ENCODE data around the gene MRPS22. TPM values are rescaled to one million over a fixed set of nuclear protein-coding genes. Genes with fewer than 3 reads are reported as not detected.

Gene MRPS22
- total RNA-seq, 1 donor from 2014 or later: 45.7 TPM

DNA sequence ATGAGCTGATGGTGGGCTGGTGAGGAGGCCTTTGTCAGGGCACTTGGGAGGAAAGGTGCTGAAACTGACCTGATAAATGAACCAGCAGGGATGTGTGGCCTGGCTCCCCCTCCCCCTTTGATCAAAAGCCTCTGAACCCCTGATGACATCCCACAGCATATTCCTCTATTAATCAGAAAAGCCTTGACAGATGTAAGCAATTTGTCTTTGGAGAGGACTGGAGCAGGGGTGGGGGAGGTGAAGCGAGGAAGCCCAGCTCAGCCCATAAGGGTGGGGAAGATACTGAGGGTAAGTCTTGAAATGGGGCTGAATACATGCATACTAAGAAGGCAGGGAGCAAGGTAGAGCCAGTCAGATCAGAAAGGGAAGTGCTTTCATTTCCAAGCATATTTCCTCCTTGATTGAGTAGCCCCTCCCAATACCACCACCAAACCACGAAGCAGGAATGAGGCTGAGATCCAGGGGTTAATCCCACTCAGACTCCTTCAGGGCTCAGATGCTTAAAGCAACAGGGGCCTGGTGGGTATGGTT, 34.7 kb upstream of the MRPS22 start:
- Histone ChIP-seq H3K36me3 (ENCODE audit: control insufficient read depth, insufficient read depth, low read length) (no peaks in the 10 kb centered on the region), H3K27me3 (ENCODE audit: control insufficient read depth, insufficient read depth, low read length) (no peaks in the 10 kb centered on the region), H3K4me3 (ENCODE audit: low read depth, low read length) (no peak overlapping the region)
- TF ChIP-seq, protein P1, sequence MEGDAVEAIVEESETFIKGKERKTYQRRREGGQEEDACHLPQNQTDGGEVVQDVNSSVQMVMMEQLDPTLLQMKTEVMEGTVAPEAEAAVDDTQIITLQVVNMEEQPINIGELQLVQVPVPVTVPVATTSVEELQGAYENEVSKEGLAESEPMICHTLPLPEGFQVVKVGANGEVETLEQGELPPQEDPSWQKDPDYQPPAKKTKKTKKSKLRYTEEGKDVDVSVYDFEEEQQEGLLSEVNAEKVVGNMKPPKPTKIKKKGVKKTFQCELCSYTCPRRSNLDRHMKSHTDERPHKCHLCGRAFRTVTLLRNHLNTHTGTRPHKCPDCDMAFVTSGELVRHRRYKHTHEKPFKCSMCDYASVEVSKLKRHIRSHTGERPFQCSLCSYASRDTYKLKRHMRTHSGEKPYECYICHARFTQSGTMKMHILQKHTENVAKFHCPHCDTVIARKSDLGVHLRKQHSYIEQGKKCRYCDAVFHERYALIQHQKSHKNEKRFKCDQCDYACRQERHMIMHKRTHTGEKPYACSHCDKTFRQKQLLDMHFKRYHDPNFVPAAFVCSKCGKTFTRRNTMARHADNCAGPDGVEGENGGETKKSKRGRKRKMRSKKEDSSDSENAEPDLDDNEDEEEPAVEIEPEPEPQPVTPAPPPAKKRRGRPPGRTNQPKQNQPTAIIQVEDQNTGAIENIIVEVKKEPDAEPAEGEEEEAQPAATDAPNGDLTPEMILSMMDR (IDR thresholded peaks at IDR 0.05; ENCODE audit: insufficient read depth, low read length, poor library complexity, severe bottlenecking): no peak
- no peak for DNase-seq (ENCODE audit: low read depth)

DNA sequence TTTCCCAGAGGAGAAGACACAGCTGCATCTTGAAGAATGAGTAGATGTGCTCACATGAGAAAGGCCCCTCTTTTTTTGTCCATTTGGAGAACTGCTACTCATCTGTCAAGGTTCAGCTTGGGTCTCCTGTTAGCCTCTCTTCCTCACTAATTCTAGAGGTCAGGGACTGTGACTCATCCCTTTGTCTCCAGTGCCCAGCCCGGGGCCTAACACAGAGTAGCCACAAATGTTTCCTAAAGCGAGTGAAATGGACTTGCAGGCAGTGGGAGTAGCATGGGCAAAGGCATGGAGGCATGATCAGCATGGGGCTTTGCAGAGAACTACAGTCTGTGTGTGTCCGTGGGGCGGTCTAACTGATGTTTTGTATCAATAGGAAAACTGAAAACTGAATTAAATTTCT, 33.9 kb upstream of the MRPS22 start:
- TF ChIP-seq, protein P1 (IDR thresholded peaks at IDR 0.05; ENCODE audit: insufficient read depth, low read length, poor library complexity, severe bottlenecking): no peak
- DNase-seq (ENCODE audit: low read depth): no peak
- no peaks in the 10 kb centered on the region for H3K27me3 ChIP-seq (ENCODE audit: control insufficient read depth, insufficient read depth, low read length)
- no peak overlapping the region for H3K4me3 ChIP-seq (ENCODE audit: low read depth, low read length)
- no peaks in the 10 kb centered on the region for H3K36me3 ChIP-seq (ENCODE audit: control insufficient read depth, insufficient read depth, low read length)

DNA sequence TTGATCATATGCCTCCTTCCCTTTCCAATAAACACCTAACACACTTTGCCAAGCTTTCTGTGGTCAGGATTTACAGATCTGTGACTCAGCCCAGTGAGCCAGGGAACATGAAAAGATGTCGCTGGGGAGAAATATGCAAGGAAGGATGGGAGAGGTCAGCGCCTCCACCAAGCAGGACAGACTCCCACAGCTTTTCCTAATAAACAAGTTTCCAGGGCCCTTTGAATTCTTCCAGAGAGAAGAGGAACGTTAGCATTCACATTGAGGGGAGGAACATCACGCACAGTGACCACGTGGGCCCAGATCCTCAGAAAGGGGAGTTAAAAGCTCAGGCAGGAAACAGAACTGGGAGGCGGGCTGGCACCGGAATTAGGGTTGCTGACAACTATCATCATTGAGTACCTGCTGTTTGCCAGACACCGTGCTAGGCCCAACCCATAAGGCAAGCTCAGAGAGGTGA, 33.3 kb upstream of the MRPS22 start:
- DNase-seq (ENCODE audit: low read depth): no peak
- Histone ChIP-seq H3K27me3 (ENCODE audit: control insufficient read depth, insufficient read depth, low read length) (no peaks in the 10 kb centered on the region), H3K36me3 (ENCODE audit: control insufficient read depth, insufficient read depth, low read length) (no peaks in the 10 kb centered on the region), H3K4me3 (ENCODE audit: low read depth, low read length) (no peak overlapping the region)
- TF ChIP-seq, protein P1 (IDR thresholded peaks at IDR 0.05; ENCODE audit: insufficient read depth, low read length, poor library complexity, severe bottlenecking): no peak

DNA sequence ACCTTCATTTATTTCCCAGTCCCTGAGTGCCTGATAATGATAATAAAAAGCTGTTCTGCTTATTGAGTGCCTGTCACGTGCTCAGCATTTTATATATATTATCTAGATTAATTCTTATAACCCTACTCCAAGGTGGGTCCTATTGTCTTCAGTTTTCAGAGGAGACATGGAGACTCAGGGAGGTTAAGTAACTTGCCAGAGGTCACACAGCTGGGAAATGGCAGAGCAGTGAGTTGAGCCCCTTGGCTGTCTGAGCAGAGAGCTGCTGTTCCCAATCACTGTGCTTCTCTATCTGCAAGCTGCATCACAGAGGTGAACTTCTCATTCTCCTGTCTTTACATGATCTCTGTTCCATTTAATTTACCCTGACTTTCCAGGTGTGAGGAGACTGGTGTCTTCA, 32.3 kb upstream of the MRPS22 start:
- TF ChIP-seq, protein P1 (IDR thresholded peaks at IDR 0.05; ENCODE audit: insufficient read depth, low read length, poor library complexity, severe bottlenecking): no peak
- H3K27me3 ChIP-seq (ENCODE audit: control insufficient read depth, insufficient read depth, low read length): no peaks in the 10 kb centered on the region
- no peak overlapping the region for H3K4me3 ChIP-seq (ENCODE audit: low read depth, low read length)
- no peaks in the 10 kb centered on the region for H3K36me3 ChIP-seq (ENCODE audit: control insufficient read depth, insufficient read depth, low read length)
- DNase-seq (ENCODE audit: low read depth): no peak

DNA sequence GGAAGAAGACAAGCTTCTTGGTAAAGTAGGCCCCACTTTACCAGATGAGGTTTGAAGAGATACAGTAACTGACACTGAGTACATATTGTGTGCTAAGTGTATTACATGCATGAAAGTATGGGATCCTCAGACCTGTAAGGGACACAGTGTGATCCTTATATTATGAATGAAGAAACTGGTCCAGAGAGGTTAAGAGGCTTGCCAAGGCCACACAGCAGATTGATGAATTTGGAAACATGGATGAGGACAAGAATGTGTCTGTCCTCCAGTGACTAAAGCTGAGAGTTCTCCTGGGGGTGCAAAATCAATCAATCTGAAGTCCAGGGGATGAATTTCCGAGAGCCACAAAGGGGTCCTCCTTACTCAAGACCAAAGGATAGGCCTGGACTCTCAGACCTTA, 31.4 kb upstream of the MRPS22 start:
- no peaks in the 10 kb centered on the region for H3K36me3 ChIP-seq (ENCODE audit: control insufficient read depth, insufficient read depth, low read length)
- no peak overlapping the region for H3K4me3 ChIP-seq (ENCODE audit: low read depth, low read length)
- no peak for DNase-seq (ENCODE audit: low read depth)
- no peaks in the 10 kb centered on the region for H3K27me3 ChIP-seq (ENCODE audit: control insufficient read depth, insufficient read depth, low read length)
- TF ChIP-seq, protein P1 (IDR thresholded peaks at IDR 0.05; ENCODE audit: insufficient read depth, low read length, poor library complexity, severe bottlenecking): no peak

DNA sequence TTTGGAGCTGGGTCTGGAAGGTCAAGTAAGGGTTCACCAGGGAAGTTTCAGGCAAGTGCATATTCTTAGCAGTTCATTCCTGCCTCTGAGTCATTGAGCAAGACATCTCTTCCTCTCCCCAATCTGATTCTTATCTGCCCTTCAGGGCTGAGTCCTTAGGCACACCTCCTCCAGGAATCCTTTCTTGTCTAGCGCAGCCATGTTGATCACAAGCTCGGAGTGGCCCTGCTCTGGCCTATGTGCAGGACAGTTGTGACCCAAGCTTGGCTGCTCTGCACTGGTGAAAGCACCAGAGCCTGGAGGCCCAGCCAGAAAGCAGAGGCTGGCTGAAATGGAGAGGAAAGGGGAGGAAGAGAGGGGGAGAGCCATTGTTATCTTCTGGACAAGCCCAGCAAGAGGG, 30.9 kb upstream of the MRPS22 start:
- H3K27me3 ChIP-seq (ENCODE audit: control insufficient read depth, insufficient read depth, low read length): no peaks in the 10 kb centered on the region
- DNase-seq (ENCODE audit: low read depth): no peak
- no peaks in the 10 kb centered on the region for H3K36me3 ChIP-seq (ENCODE audit: control insufficient read depth, insufficient read depth, low read length)
- H3K4me3 ChIP-seq (ENCODE audit: low read depth, low read length): no peak overlapping the region
- TF ChIP-seq, protein P1 (IDR thresholded peaks at IDR 0.05; ENCODE audit: insufficient read depth, low read length, poor library complexity, severe bottlenecking): no peak
